Islet precursor cell (in vitro differentiated cells): ENCODE measurements around the gene PIAS3.
A peak's percentile ranks its signal among the peaks of the same experiment; 100 is the strongest.
"Not testable (repeated sequence)": the region's sequence is repeated elsewhere in the genome, so short reads cannot be mapped to it uniquely, and the experiment has no call there.

Experiments
- DNase-seq: peaks from one replicate; pipeline ENCODE4 v3.0.0-alpha.2; 2018

PIAS3 gene

DNA sequence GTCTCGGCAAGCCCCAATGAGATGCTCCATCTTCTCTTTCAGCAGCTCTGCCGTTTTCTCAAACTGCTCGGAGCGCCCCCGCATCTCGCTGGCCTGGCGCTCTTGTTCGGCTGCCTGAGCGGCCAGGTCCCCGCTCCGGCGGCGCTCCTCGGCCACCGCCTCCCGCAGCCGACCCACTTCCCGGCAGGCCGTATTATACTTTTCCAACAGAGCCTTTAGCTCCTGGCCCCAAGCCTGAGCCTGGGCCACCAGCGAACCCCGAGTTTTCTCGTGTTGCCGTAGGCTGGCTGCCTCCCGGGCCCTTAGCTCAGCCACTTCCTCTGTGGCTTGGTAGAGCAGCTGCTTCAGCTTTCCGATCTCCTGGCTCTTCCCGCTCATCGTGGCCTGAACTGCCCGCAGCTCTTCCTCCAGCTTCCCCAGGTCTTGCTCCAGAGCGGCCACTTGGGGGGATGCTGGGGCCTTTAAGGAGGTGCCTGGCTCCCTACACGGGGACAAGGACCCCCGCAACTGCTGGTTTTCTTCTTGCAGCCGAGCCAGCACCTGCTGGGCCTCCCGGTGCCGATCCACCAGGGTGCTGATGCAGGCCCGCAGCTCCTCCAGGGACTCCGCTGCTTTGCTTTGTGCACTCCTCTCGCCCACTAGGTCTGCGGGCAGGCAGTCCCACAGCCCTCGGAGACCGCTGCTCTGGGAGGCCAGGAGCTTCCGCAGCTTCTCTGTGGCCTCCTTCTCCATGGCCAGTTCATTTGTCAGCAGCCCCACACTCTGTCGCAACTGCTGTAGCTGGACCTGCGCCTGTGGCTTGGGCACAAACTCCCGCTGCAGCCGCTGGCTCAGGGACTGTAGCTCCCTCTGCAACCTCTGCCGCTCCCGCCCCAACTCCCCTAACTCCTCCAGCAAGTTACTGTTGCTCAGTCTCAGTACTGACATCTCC is 13.4 kb upstream of the PIAS3 start:
- peak; percentile 64 for DNase-seq

DNA sequence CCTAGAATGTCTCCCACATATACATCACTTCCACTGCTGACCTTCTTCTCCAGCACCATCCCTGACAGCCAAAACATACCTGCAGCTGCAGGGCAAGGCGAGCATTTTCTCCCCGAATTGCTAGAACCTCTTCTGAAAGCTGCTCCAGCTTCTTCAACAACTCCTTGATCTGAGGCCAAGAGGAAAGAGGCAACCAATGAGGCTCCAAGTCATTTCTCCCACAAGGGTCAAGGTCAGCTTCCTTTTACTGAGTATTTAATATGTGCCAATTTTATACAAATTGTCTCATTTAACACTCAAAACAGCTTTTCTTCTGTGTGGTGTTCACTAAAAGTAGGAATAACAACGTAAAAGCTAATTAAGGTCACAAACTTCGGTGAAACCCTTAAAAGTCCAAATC is 9.4 kb upstream of the PIAS3 start:
- DNase-seq: no peak

DNA sequence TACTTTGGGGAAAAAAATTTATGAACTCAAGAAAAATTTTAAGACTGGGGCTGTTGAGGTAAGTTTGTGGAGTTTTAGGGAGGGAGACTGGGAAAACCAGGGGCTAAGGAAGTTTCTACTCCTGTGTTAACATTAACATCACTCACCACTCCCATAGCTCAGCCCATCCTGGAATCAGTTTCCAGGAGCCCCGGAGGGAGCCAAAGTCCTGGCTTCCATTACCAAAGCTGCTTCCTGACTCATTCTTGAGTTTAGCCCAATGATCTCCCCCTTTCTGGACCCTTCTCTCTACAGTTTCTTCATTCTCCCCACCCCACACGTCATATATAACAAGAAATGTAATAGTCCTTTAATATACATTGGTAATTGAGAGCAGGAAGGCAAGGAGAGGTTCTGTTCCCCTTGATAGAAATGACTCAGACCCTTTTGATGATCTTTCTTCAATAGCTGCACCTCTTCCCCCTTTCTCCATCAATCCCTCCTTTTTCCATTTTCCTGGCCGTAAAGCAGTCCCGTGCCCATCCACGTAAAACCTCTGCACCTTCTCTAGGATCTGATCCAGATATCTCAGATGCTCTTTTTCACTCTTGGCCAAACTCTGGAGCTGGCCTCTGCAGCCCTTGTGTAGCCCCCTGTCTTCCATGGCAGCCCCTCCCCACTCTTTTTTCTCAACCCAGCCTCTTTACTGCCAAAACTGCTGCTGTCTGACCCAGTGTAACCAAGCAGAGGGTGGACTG is 4.6 kb upstream of the PIAS3 start:
- DNase-seq: no peak

DNA sequence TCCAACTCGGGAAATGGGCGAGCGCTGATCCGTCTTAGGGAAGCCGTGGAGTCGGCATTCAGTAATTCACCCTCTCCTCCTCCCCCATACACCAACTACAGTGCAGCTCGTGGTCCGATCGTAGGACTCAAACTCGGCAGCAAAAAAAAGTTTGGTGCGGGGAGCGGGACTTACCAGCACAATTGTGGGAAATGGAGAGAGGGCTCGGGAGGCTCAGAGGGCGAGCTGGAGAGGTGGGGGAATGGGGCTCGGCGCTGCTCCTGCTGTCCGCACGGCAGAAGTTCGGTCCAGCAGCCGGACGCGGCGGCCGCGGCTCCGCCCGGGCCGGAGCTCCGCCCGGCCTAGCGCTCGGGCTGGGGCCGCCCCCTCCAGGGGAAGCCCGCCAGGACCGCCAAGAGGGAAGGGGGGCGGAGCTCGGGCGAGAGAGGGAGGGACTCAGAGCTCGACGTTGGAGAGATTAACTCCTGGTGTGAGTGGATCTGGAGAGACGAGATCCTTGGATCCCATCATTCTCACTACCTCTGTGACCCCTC is 676 bp upstream of the PIAS3 start:
- peak; percentile 95 for DNase-seq

DNA sequence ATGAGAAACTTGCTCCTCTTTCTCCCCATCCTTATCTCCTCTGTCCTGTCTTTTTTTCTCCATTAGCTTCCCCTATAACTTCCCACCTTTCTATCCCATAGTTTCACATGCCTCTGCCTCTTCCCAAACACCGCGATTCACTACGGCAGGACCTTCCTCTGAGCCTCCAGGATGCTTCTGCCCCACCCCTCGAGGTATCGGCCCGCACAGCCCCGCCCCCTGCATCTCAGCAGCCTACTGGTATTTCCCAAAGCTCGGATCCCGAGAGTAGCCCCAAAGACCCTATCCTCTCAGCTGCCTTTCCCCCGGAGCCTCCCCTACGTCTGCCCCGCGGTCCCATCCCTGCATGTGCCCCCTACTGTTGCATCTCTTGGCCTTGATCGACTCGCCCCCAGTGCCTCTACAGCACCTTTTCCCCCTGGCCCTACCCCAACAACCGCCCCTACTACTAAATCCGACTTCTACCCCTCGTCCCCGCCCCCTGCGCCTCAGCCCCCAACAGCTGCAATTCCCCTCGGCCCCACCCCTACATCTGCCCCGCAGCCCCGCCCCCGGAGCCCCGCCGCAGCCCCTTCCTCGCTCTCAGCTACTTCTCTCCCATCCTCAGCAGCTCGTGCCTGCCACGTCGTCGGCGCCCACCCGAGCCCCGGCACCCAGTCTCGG is 512 bp downstream of the PIAS3 start:
- peak; percentile 88 for DNase-seq

DNA sequence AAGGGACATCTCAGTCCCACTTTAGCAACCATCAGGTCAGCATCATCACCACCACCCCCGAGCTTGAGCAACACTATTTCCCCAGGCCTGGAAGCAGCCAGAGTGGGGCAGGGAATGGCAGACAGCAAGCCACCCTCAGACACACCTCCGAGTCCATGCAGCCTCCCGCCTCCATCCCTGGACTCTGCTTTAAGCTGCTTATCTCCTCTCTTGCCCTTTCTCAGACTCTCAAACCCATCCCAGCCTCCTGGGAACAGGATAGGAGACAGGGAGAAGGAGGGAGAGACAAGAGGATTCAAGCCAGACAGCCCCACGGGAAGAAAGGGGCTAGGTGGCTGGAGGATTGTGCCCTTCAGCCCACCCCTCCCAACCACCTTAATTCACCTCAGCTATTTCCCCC is 1.7 kb downstream of the PIAS3 start:
- DNase-seq: no peak

DNA sequence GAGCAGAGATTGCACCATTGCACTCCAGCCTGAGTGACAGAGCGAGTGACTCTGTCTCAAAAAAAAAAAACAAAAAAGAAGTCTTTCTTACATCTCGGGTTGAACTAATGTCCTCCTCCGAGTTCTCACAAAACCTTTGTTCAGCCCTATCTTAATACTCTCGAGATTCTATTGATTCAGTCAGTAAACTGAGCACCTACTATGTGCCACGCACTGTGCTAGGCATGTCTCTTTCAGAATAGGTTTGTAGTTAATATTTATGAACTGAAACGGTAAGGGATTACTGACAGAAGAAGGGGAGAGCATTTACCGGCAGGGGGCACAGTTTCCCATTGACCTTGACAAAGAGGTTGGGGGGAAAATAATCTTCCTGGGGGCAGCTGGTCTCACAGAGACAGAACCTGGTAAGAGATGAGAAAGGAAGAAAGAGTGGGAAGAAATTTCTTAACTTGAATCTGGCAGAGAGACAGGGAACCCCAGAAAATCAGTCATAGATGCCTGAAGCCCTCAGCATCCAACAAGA is 3.4 kb downstream of the PIAS3 start:
- DNase-seq: no peak

DNA sequence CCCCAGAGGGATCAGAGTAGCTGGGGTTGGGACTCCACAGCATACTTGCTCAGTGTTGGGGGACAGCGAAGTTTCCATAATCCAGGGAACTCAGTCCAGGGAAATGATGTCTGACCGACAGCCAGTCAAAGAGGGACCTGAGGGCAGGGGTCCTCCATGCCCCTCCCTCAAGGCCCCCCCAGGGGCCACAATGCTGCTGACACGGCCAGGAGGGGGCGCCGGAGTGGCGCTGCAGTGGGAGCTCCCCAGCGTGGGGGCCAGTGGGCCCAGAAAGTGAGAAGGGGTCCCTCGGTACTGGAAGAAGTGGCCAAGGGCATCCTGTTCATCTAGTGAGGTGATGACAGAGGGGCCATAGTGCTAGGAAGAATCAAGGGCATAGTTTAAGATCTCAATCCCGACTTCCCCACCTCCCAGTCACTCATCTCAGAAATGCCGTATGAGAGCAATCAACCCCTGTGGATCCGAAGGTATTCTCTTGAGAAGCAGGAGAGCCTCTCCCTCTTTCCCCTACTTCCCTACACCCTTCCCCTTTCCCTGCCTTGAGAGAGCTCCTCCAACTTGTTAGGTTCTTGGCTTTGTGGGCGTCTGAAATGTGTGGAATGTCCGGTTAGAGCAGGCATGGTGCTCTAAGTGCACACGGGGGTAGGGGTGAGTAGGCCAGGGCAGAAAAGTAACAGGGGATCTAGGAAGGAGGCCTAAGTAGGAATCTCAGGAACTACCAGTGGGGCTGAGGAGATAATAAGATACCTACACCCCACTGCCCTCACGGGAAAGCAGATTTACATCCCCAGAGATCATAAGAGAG is 9.3 kb downstream of the PIAS3 start:
- peak; percentile 72 for DNase-seq

DNA sequence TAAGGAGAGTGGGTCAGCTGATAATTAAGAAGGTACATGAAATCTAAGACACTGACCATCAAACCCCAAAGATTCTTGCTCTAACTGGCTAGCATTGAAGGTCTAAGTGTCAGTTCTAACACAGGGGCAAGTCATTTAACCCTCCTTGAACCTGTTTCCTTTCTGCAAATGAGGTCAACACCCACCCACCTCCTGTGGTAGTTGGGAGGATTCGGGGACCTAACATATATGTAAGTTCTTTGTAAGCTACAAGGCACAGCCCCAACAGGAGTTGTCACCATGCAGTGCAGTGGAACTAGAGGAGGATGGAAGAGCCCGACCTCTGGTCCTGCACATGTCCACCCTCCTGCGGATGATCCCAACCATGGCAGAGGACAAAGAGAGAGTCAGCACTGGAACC is 11.1 kb downstream of the PIAS3 start:
- no peak for DNase-seq

DNA sequence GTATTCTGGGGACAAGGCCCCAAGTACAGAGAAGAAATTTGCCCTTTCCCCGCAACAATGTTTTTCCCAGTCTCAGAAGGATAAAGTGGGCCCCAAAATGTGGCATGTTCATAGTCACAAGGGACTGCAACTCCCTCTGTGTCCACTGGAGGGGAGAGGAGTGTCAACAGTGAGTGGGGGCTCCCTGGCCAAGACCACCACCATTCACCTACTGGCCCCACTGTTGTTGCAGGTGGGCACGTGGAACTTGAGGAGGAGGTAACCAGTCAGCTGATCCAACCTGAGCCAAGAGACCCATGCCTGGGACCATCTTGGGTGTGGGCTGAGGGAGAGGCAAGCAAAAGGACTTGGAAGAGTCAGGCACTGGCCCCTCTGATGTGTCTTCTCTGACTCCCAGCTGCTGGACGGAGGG is 12.7 kb downstream of the PIAS3 start:
- DNase-seq: peak; percentile 63

DNA sequence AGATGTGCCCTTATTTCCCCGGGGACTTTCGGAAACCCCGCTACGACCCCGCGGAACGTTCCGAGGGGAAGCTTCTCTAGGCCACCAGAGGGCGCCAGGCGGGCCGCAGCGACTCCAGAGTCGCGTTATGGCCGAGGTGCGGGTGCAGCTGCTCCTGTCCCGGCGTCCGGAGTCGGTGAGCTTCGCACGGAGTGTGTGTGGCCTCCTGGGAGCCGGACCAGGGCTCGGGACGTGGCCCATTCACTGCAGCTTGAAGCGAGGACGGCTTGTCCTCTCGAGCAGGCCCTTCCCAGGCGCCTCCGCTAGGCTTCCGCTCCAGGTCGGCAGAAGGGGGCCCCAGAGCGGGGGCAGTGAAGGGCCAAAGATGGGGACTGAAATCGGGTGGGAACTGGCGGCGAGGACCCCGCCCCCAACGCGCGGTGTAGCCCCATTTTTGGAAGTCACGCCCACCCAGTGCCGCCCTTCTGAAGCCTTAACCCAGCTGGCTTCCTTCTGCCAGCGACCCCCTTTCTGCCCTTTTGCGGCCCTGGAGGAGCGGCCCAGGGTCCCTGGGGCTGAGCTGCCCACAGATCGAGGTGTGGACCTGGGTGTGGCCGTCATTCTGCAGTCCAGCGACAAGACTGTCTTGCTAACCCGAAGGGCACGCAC is 13.2 kb downstream of the PIAS3 start, which contains the start of gene NUDT17:
TSS of gene NUDT17 (plus strand) at position 117 of the 648 bp plus-strand sequence. CDS start at position 128, 11 bp downstream.
- peak; percentile 92 for DNase-seq

DNA sequence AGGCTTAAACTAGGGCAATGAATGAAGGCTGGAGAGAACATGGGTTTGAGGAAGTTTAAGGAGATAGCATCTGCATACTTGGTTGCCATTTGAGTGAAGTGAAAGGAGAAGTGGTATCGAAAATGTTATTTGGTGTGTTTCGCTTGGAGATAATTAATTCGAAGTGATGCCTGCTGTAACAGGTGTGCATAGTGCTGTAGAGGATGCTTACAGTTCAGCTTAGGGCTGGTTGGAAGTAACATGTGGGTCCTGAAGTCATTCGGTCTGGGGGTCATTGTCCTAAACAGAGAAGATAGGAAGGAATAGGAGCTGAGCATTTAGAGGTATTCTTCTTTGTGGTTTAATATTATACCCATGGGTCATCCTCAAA is 13.8 kb downstream of the PIAS3 start:
- DNase-seq: no peak

DNA sequence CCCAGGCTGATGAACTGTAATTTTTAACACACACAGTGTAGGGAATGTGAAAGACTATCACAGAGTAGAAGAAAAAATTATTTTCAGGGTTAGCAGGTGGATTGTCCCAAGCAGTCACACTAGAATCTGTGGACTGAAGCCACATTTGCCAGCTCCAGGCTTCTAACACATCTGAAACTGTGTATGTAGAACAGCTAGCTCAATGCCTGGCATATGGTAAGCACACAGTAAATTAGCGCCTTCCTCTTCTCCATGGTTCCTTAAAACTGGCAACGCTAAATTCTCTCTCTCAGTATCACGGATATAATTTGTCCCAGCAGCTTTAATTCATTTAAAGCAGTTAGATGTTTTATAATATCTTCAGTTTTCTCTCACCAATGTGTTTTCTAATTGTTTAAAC is 15.8 kb downstream of the PIAS3 start:
- DNase-seq: no peak

DNA sequence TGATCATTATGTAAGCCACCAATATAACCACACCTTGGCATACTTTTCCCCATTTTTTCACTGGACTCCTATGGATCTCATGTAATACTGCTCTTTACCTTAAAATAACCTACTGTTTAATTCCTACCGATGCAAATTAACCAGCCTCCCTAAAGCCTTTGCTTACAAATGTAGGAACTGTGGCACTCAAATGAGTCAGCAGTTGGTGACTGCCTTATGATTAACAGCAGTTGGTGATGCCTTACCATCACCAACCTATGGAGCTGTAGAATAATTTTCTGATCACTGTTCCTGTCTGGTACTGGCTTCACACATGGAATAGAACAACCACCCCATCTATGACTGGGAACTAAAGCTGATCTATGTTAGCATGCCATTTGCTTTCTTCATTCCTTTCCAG is 21.2 kb downstream of the PIAS3 start:
- DNase-seq: no peak

DNA sequence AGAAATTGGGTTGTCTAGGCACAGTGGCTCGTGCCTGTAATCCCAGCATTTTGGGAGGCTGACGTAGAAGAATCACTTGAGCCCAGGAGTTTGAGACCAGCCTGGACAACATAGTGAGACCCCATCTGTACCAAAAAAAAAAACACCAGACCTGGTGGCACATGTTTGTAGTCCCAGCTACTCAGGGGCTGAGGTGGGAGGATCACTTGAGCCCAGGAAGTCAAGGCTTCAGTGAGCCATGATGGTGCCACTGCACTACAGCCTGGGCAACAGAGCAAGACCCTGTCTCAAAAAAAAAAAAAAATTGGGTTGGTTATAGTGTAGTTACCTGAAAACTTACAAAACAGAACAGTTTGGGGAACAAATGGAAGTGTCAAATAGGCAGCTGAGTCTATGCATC is 28.1 kb downstream of the PIAS3 start:
- DNase-seq: not testable (repeated sequence)

DNA sequence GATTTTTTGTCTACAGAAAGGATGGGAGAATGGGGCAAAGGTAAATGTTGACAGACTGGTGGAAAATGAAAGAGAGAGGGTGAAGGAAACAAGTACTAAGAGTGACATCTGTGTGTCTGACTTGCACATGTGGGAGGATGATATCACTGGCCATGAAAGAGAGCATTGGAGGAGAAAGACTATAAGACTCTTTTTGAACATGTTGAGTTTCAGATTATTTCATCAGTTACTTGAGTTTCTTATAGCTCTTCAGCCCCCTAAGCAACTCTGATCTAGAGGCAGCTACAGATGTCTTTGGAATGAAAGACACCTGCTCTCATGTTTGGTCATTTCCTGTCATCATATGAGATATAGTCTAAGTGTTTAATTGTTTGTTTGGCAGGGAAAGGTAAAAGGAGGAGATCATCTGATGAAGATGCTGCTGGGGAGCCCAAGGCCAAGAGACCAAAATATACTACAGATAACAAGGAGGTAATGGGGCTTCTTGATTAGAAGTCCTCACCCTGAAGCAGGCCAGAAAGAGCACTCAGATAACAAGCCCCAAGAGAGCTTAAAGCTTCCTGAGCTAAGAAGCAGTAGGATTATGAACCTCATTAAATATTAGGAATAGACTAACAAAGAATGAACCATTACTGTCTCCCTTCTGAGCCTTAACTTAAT is 30.4 kb downstream of the PIAS3 start:
- DNase-seq: no peak

DNA sequence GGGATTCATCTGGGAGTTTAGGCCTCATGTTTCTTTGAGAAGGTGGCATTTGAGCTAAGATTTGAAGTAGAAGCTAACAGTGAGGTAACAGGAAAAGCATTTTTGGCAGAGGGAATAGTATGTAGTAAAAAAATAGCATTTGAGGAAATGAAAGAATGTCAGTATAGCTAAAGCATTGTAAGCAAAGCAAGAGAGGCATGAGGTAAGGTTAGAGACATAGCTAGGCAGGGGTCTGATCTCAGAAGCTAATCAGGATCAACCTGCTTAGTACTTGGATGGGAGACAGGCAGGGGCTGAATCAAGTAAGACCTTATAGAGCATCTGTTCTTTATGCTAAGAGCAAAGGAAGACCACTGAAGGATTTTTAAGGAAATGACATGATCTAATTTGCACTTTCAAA is 30.9 kb downstream of the PIAS3 start:
- no peak for DNase-seq

DNA sequence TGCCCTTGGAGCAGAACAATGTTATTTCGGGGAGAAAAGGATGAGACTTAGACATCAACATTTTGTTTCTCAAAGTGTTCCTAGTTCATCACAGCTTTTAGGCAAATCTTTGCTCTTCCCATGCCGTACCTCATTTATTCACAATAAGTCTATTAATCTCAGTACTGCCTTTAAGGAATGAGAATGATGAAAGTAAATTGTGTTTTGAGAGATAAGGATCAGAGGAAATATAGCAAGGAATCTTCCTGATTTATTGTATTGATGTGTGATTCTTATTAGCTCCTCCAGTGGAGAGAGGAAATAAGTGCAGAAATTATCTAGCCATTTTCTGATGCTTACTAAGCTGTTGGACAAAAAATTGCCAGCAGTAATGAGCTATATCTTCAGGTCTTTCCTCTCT is 32.9 kb downstream of the PIAS3 start:
- no peak for DNase-seq

DNA sequence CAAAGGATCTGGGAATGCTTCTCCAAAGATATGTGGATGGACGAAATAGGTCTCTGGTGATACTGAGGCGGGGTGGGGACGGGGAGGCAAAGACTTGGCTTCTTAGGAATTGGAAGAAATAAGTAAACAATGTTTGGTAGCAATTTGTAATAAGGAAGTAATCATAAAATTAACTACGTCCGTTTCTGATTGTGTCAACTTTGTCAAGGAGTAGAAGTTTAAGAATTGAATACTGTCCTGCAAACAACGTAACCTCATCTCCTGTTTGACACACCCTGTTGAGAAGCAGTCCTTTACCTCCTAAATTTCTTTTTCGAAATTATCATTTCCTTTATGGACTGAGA is 34.4 kb downstream of the PIAS3 start:
- DNase-seq: no peak

DNA sequence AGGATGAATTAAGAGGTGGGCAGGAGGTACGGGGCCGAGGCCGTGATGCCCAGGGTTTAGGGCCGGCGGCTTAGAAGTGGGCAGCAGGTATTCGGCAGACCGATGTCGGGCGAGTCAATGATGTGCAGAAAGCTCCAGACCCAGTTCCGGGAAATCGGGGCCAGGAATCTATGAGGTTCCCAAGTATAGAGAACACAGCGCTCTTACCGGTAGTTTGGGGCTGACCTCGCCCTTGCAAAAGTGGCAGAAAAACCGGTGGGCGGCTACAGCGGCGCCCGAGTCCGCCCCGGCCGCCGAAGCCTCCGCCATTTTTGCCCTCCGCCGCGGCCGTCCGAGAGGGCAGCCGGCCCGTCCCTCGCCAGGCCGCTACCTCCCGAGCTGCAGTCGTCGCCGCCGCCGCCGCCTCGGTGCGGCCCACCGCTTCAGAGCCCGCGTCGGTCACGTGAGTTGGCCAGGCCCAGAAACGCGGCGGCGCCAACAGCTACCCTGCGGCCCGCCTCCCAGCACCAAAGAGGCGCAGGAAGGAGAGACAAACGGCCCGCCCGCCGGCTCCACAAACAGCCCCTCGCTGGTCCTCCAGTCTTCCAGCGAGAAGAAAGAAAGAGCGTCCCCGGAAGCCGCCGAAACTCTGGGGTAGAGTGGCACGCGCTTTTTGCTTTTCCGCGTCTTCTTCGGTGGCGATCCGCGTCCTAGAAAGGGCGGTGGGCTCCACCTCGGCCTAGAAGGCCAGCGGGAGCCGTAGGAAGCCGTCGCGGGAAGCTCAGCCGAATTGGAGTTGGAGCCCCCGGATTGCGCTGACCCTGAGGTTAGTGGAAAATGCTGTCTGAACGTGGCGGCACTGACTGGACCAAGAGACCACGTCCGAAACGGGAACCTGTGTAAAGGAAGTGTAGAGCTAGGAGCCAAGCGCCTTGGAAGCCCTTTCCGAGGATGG is 35.0 kb downstream of the PIAS3 start, which contains the start of the genes POLR3C and RNF115:
TSS of gene POLR3C (plus strand) at position 636 of the 934 bp plus-strand sequence. CDS start 1,577 bp downstream, outside the sequence.
TSS of gene RNF115 (minus strand) at position 531 of the 934 bp plus-strand sequence. CDS start at position 309, 222 bp downstream.
- DNase-seq: peak; percentile 96
